Measurements from ENCODE around the gene MCHR2.
"Not testable (repeated sequence)": the region's sequence is repeated elsewhere in the genome, so short reads cannot be mapped to it uniquely, and the experiment has no call there.

DNA sequence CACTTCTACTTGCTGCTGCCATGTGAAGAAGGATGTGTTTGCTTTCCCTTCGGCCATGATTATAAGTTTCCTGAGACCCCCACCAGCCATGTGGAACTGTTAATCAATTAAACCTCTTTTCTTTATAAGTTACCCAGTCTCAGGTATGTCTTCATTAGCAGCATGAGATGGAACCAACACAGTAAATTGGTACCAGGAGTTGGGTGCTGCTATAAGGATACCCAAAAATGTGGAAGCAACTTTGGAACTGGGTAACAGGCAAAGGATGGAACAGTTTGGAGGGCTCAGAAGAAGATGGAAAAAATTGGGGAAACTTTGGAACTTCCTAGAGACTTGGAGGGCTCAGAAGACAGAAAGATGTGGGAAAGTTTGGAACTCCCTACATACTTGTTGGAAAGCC is 44.5 kb upstream of the MCHR2 start:
- TF ChIP-seq, protein P1, sequence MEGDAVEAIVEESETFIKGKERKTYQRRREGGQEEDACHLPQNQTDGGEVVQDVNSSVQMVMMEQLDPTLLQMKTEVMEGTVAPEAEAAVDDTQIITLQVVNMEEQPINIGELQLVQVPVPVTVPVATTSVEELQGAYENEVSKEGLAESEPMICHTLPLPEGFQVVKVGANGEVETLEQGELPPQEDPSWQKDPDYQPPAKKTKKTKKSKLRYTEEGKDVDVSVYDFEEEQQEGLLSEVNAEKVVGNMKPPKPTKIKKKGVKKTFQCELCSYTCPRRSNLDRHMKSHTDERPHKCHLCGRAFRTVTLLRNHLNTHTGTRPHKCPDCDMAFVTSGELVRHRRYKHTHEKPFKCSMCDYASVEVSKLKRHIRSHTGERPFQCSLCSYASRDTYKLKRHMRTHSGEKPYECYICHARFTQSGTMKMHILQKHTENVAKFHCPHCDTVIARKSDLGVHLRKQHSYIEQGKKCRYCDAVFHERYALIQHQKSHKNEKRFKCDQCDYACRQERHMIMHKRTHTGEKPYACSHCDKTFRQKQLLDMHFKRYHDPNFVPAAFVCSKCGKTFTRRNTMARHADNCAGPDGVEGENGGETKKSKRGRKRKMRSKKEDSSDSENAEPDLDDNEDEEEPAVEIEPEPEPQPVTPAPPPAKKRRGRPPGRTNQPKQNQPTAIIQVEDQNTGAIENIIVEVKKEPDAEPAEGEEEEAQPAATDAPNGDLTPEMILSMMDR (IDR thresholded peaks at IDR 0.05 in 4 of 5, conservative IDR thresholded peaks at IDR 0.05 in 1 of 5): not testable (repeated sequence)
- not testable (repeated sequence) for TF ChIP-seq POLR2A (IDR thresholded peaks at IDR 0.05)
